GM12891 (cell line): ENCODE results near the gene CYTH1.

ENCODE experiments used
- PAX5 ChIP-seq: IDR thresholded peaks from 2 replicates; pipeline ENCODE4 v1.6.1; 2011; ENCODE audit warnings: low read length, moderate library complexity, mild to moderate bottlenecking; ENCODE audit not compliant: insufficient read depth, severe bottlenecking
- POLR2A ChIP-seq: IDR thresholded peaks from 2 replicates; pipeline ENCODE4 v1.6.1; 2011; ENCODE audit warnings: low read depth, low read length, control low read depth
- POLR2AphosphoS5 ChIP-seq: IDR thresholded peaks from 2 replicates; pipeline ENCODE4 v1.6.1; 2011; ENCODE audit warnings: low read depth, low read length, control low read depth
- SPI1 ChIP-seq: IDR thresholded peaks from 2 replicates; pipeline ENCODE4 v1.6.1; 2011; ENCODE audit warnings: low read depth, low read length, control low read depth
- TAF1 ChIP-seq: IDR thresholded peaks from 2 replicates; pipeline ENCODE4 v1.6.1; 2011; ENCODE audit warnings: low read depth, low read length, control low read depth

- TF ChIP-seq TAF1: no peak
- no peak for TF ChIP-seq POLR2AphosphoS5
- 0 out of 2 replicates have a peak, but pooled peaks have one; percentile 44 for TF ChIP-seq POLR2A
- TF ChIP-seq PAX5: no peak
- no peak for TF ChIP-seq SPI1
These were observed 89.5 kb downstream of the CYTH1 start for GRCh38 chr17:78692460-78693010.
